GM23248 (cell line): ENCODE measurements around the gene CRYM. TPM values are rescaled to one million over a fixed set of nuclear protein-coding genes. Genes with fewer than 3 reads are reported as not detected.

Experiments used
- DNase-seq: peaks from one replicate; pipeline ENCODE4 v3.0.0-alpha.2; 2015
- H2AFZ ChIP-seq: fragments of 200-600 bp; sonication (generic); 2 replicates; pipeline ENCODE4 v1.6.1; 2016; ENCODE audit warnings: antibody characterized with exemption
- H3F3A ChIP-seq: fragments of 200-600 bp; sonication (generic); 2 replicates; pipeline ENCODE4 v1.6.1; 2016; ENCODE audit warnings: mild to moderate bottlenecking, antibody characterized with exemption, mixed run types; ENCODE audit not compliant: insufficient read depth
- H3K27ac ChIP-seq: fragments of 200-600 bp; sonication (generic); 2 replicates; pipeline ENCODE4 v1.5.1; 2016; ENCODE audit warnings: mild to moderate bottlenecking
- H3K27me3 ChIP-seq: fragments of 200-600 bp; sonication (generic); replicated peaks from 2 replicates; pipeline ENCODE4 v1.6.1; 2016; ENCODE audit warnings: mild to moderate bottlenecking; ENCODE audit not compliant: insufficient read depth
- H3K36me3 ChIP-seq: fragments of 200-600 bp; sonication (generic); 2 replicates; pipeline ENCODE4 v1.6.1; 2016; ENCODE audit warnings: low read depth, mild to moderate bottlenecking
- H3K4me1 ChIP-seq: fragments of 200-600 bp; sonication (generic); 2 replicates; pipeline ENCODE4 v1.6.1; 2016; ENCODE audit warnings: mild to moderate bottlenecking; ENCODE audit not compliant: insufficient read depth
- H3K4me2 ChIP-seq: fragments of 200-600 bp; sonication (generic); one replicate; pipeline ENCODE4 v1.6.1; 2016; ENCODE audit warnings: mild to moderate bottlenecking; ENCODE audit not compliant: unreplicated experiment
- H3K4me3 ChIP-seq: fragments of 200-600 bp; sonication (generic); 2 replicates; pipeline ENCODE4 v1.5.1; 2016; ENCODE audit warnings: mild to moderate bottlenecking
- H3K79me2 ChIP-seq: fragments of 200-600 bp; sonication (generic); 2 replicates; pipeline ENCODE4 v1.6.1; 2016; ENCODE audit warnings: mild to moderate bottlenecking; ENCODE audit not compliant: insufficient read depth
- H3K9ac ChIP-seq: fragments of 200-600 bp; sonication (generic); 2 replicates; pipeline ENCODE4 v1.6.1; 2016; ENCODE audit warnings: mild to moderate bottlenecking
- H3K9me2 ChIP-seq: fragments of 200-600 bp; sonication (generic); 2 replicates; pipeline ENCODE4 v1.6.1; 2016; ENCODE audit warnings: mixed run types, mild to moderate bottlenecking, moderate library complexity; ENCODE audit not compliant: insufficient read depth
- H3K9me3 ChIP-seq: fragments of 200-600 bp; sonication (generic); one replicate; pipeline ENCODE4 v1.6.1; 2017; ENCODE audit warnings: low read depth
- H4K20me1 ChIP-seq: fragments of 200-600 bp; sonication (generic); 2 replicates; pipeline ENCODE4 v1.6.0; 2016; ENCODE audit not compliant: insufficient read depth
- EZH2 ChIP-seq: fragments of 200-600 bp; sonication (generic); IDR thresholded peaks from 2 replicates; pipeline ENCODE4 v1.6.1; 2018; ENCODE audit warnings: antibody characterized with exemption, mild to moderate bottlenecking; ENCODE audit not compliant: insufficient read depth, poor library complexity, severe bottlenecking
- EZH2phosphoT487 ChIP-seq: fragments of 200-600 bp; sonication (generic); IDR thresholded peaks from 2 replicates; pipeline ENCODE4 v1.6.1; 2018; ENCODE audit warnings: antibody characterized with exemption, moderate library complexity, mild to moderate bottlenecking, low read depth; ENCODE audit not compliant: insufficient read depth
- WGBS, 2 experiments: methylation state at CpG; one replicate each; pipeline ENCODE4 v1.1.6; 2015 to 2017; ENCODE audit warnings: low lambda C conversion rate in 2 of 2, low coverage in 1 of 2; ENCODE audit errors: missing lambda C conversion rate in 2 of 2; 5-methylcytosine and 5-hydroxymethylcytosine counted together
- in situ Hi-C: fragments of 300-500 bp; cut with MboI; formaldehyde crosslinking; loops from 2 replicates; pipeline ENCODE4 v1.15.0; 2020
- polyA plus RNA-seq: library from polyadenylated mRNA; unstranded; fragments of >200 nt; fragmentation: Nextera tagmentation; extraction: Ambion mirVana; gene quantifications from 2 replicates; pipeline ENCODE4 v1.2.1, GENCODE V29; 2016
- total RNA-seq: library from RNA; depleted of rRNA; stranded (reverse); fragments of >200 nt; shearing (Covaris generic); gene quantifications from 2 replicates; pipeline ENCODE4 v1.2.3, GENCODE V29; 2014

Gene CRYM
- total and polyA plus RNA-seq, 2 experiments from 2014 or later: not detected

DNA sequence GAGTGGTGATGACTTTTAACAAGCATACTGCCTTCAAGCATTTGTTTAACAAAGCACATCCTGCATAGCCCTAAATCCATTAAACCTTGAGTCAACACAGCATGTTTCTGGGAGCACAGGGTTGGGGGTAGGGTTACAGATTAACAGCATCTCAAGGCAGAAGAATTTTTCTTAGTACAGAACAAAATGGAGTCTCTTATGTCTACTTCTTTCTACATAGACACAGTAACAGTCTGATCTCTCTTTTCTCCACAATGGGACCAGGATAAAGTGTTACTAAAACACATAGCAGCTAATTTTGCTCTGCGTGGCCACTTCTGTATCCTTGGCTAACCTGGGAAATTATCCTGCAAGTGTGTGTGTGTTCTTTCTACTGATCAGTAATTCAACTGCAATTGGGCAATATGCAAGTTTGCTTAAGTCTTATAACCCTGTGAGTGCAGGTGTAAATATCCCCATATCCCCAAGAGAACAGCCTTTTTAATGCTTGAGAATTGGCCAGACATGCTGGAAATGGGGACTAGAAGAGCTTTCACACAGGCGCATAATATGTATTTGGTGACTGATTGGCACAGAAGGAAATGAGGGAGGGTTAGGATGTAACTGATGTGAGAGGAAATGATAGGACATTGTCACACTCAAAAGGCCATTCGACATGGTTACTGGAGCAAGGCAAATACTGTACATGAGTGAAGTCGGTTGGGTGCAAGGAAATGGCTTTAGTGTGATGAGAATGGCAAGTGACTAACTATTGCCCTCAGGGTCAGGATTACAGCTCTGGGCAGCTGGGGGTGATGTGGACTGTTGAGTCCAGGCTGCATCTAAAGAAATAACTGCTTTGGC is 55.4 kb downstream of the CRYM start:
- Histone ChIP-seq H3F3A (no peaks in the 10 kb centered on the region), H3K4me1 (no peaks in the 10 kb centered on the region), H3K4me3 (no peak overlapping the region), H3K79me2 (no peaks in the 10 kb centered on the region), H3K27ac (no peak overlapping the region), H3K9ac (no peak overlapping the region), H3K4me2 (no peak overlapping the region), H2AFZ (no peak overlapping the region), H4K20me1 (no peaks in the 10 kb centered on the region), H3K9me2 (no peaks in the 10 kb centered on the region), H3K9me3 (no peaks in the 10 kb centered on the region), H3K36me3 (no peaks in the 10 kb centered on the region), H3K27me3 (peaks cover 49% of the 10 kb centered on the region)
- WGBS, 2 experiments: 75 to 77% methylated on average over 4 of the region's 4 CpGs
- no peak for DNase-seq
- TF ChIP-seq EZH2 (no peak), EZH2phosphoT487 (no peak)
- in situ Hi-C loops: no loop called here

DNA sequence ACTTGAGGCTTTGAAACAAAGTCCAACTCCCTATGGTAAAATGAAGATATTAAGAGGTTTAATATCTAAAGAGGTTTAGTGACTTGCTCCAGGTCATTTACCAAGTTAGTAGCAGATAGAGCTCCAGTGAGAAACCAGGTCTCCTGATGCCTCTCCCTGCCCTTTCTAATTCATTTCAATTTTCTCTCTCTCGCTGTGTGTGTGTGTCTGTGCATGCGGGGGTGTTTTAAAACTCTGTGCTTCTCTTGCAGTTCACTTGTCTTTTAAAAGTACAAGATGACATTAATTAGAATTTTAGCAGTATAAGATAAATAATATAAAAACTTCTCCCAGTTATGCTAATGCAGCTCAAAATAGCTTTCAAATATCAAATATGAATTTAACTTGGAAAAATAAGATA is 58.5 kb downstream of the CRYM start:
- H3K4me2 ChIP-seq: no peak overlapping the region
- no peaks in the 10 kb centered on the region for H3K4me1 ChIP-seq
- in situ Hi-C loops: no loop called here
- no peaks in the 10 kb centered on the region for H3K9me2 ChIP-seq
- whole genome bisulfite sequencing, 2 experiments: 79 to 88% methylated on average over 2 of the region's 2 CpGs
- no peak overlapping the region for H3K4me3 ChIP-seq
- peaks cover 25% of the 10 kb centered on the region for H3K27me3 ChIP-seq
- H3K9ac ChIP-seq: no peak overlapping the region
- no peak for TF ChIP-seq EZH2
- no peak for TF ChIP-seq EZH2phosphoT487
- no peak overlapping the region for H2AFZ ChIP-seq
- H3K9me3 ChIP-seq: no peaks in the 10 kb centered on the region
- no peaks in the 10 kb centered on the region for H3K79me2 ChIP-seq
- H3K36me3 ChIP-seq: no peaks in the 10 kb centered on the region
- no peak for DNase-seq
- H3F3A ChIP-seq: no peaks in the 10 kb centered on the region
- H3K27ac ChIP-seq: no peak overlapping the region
- no peaks in the 10 kb centered on the region for H4K20me1 ChIP-seq

DNA sequence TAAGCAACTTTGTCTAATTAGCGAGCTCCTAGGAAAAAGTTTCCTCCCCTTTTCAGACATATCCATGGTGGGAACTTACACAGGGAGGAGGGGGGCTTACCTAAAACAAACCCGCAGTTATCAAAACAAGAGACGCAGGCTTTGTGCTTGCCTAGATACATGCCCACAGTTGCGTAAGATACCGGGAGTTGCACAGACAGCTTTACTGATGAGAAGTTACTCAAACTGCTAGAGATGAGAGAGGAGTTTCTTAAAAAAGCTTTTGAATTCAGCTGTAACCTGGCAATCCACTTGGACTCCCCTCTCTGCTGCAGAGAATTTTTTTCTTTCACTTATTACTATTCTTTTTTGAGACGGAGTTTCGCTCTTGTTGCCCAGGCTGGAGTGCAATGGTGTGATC is 59.9 kb downstream of the CRYM start:
- no peak for DNase-seq
- 81 to 84% methylated on average over 7 of the region's 7 CpGs for WGBS, 2 experiments

DNA sequence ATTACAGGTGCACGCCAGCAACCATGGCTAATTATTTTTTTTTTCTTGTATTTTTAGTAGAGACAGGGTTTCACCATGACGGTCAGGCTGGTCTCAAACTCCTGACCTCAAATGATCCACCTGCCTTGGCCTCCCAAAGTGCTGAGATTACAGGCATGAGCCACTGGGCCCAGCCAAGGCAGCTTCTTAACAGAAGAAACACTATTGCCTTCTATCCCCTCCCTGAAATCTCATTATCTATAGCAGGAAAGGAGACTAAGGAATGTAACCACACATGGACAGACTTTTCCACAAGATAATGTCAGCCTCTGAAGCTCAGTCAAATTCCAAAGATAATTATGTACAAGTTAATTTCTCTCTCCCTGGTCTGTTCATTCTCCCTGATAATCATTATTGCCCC is 61.0 kb downstream of the CRYM start:
- Histone ChIP-seq H3K27me3 (peaks cover 22% of the 10 kb centered on the region; the same call in 1 of the 2 replicates), H2AFZ (no peak overlapping the region), H3K9me3 (no peaks in the 10 kb centered on the region), H3K4me3 (no peak overlapping the region), H3K27ac (no peak overlapping the region), H3K79me2 (no peaks in the 10 kb centered on the region), H3K36me3 (no peaks in the 10 kb centered on the region), H3F3A (no peaks in the 10 kb centered on the region), H3K4me1 (no peaks in the 10 kb centered on the region), H3K9ac (no peak overlapping the region), H3K4me2 (no peak overlapping the region), H4K20me1 (no peaks in the 10 kb centered on the region), H3K9me2 (no peaks in the 10 kb centered on the region)
- 39 to 54% methylated on average over 2 of the region's 2 CpGs for WGBS, 2 experiments
- DNase-seq: no peak
- in situ Hi-C loops: no loop called here
- TF ChIP-seq EZH2 (no peak), EZH2phosphoT487 (no peak)

More for the DNA sequence above, 59.9 kb downstream of the CRYM start:
- in situ Hi-C loops: no loop called here
- TF ChIP-seq EZH2phosphoT487 (no peak), EZH2 (no peak)
- no peak overlapping the region for H3K27ac ChIP-seq
- peaks cover 21% of the 10 kb centered on the region for H3K27me3 ChIP-seq
- H3K9me3 ChIP-seq: no peaks in the 10 kb centered on the region
- no peak overlapping the region for H2AFZ ChIP-seq
- no peak overlapping the region for H3K4me3 ChIP-seq
- no peaks in the 10 kb centered on the region for H3K79me2 ChIP-seq
- no peak overlapping the region for H3K4me2 ChIP-seq
- no peaks in the 10 kb centered on the region for H3K4me1 ChIP-seq
- no peaks in the 10 kb centered on the region for H4K20me1 ChIP-seq
- no peak overlapping the region for H3K9ac ChIP-seq
- no peaks in the 10 kb centered on the region for H3K36me3 ChIP-seq
- no peaks in the 10 kb centered on the region for H3F3A ChIP-seq
- H3K9me2 ChIP-seq: no peaks in the 10 kb centered on the region
